ENCODE results near the gene SUFU. TPM values are rescaled to one million over a fixed set of nuclear protein-coding genes. Genes with fewer than 3 reads are reported as not detected.
A peak's percentile ranks its signal among the peaks of the same experiment; 100 is the strongest.

The SUFU gene
- total and polyA plus RNA-seq, 2 of the 4 experiments (the other 2 are of a cell fraction) = 2.2 to 11.0 TPM

- ChIA-PET CTCF (interaction anchor here (1.1 to 1.8 kb wide), 3 partner anchors 10 to 23 kb away, joined by 3 to 10 read pairs (median 4); partner anchors contain the start of genes ACTR1A and SUFU), POLR2A (ENCODE audit: unreplicated experiment) (no interaction called here)
- Histone ChIP-seq H2BK120ac (ENCODE audit: low read depth, low read length) (peak overlapping the region; percentile 10; the same call in 1 of the 2 replicates), H4K91ac (ENCODE audit: insufficient read depth, low read depth, low read length) (no peak overlapping the region; the same call in 1 of the 2 replicates), H3K9ac (ENCODE audit: low read depth, low read length) (no peak overlapping the region), H3K36me3 (ENCODE audit: control insufficient read depth, insufficient read depth, low read length) (peaks cover 19% of the 10 kb centered on the region), H2AK9ac (replicated peaks; ENCODE audit: low read depth, low read length, poor library complexity) (no peak overlapping the region), H2AK5ac (ENCODE audit: low read depth, low read length) (peak overlapping the region; percentile 12; the same call in 1 of the 2 replicates), H4K20me1 (ENCODE audit: insufficient read depth, low read length) (peaks cover 11% of the 10 kb centered on the region), H3K4me2 (ENCODE audit: low read depth, low read length) (peak overlapping the region; percentile 40), H4K8ac (ENCODE audit: low read depth in 2 of 2, low read length in 2 of 2) (peak overlapping the region in 1 of 2 experiments; percentile 44; a peak in 1 of 4 replicates), H3K23ac (ENCODE audit: low read depth, low read length) (no peak overlapping the region), H2AFZ (replicated peaks; ENCODE audit: low read length, poor library complexity) (peak overlapping the region; percentile 34), H2BK5ac (ENCODE audit: low read depth, low read length, poor library complexity, severe bottlenecking) (peak overlapping the region; percentile 50), H2BK20ac (ENCODE audit: low read depth, low read length) (no peak overlapping the region), H2BK15ac (ENCODE audit: low read depth, low read length) (no peak overlapping the region), H4K5ac (ENCODE audit: low read depth, low read length) (no peak overlapping the region), H3K18ac (ENCODE audit: low read depth, low read length) (no peak overlapping the region; the same call in 1 of the 2 replicates), H3K27ac (ENCODE audit: insufficient read depth, low read length) (no peak overlapping the region; the same call in 1 of the 2 replicates), H3K4me1 (ENCODE audit: control insufficient read depth, insufficient read depth, low read length) (peaks cover 5% of the 10 kb centered on the region), H3K4me3 (ENCODE audit: insufficient read depth, low read depth, low read length) (no peak overlapping the region), H3K4ac (ENCODE audit: low read depth, low read length) (peak overlapping the region; percentile 52), H3K56ac (ENCODE audit: extremely low read depth, insufficient read depth, low read length) (no peak overlapping the region; the same call in 1 of the 2 replicates), H3K27me3 (ENCODE audit: control insufficient read depth, insufficient read depth, low read length) (no peaks in the 10 kb centered on the region), H3K79me1 (ENCODE audit: low read depth in 1 of 2, low read length in 2 of 2) (peaks cover 26 to 66% of the 10 kb centered on the region in 2 experiments), H3K14ac (replicated peaks; ENCODE audit: low read depth, low read length) (0 out of 2 replicates have a peak overlapping the region, but pooled peaks have one; percentile 18), H3K9me3 (ENCODE audit: control insufficient read depth, insufficient read depth, low read length) (no peaks in the 10 kb centered on the region), H3K9me1 (ENCODE audit: insufficient read depth, low read length) (peaks cover 20% of the 10 kb centered on the region)
- in situ Hi-C loops (cut with MboI; ENCODE audit: low sequenced_read_pairs) = loop anchor here (5.0 kb wide), 1 partner anchor 55 kb away; no protein-coding TSS in a partner anchor
- ATAC-seq (ENCODE audit: low read depth) = peak; percentile 96
- dilution Hi-C loops (cut with HindIII; ENCODE audit: low sequenced_read_pairs, unreplicated experiment) = no loop called here
- no peak for TF ChIP-seq MXI1 (IDR thresholded peaks at IDR 0.05; ENCODE audit: borderline replicate concordance, low read depth, low read length)
- TF ChIP-seq SMC3 (IDR thresholded peaks at IDR 0.05; ENCODE audit: low read depth, low read length) = no peak
- TF ChIP-seq ELK1 (IDR thresholded peaks at IDR 0.05; ENCODE audit: borderline replicate concordance, low read depth, low read length) = no peak
- TF ChIP-seq RFX5 (IDR thresholded peaks at IDR 0.05; ENCODE audit: low read depth, low read length) = no peak
- no peak for TF ChIP-seq RAD21 (IDR thresholded peaks at IDR 0.05; ENCODE audit: low read length)
- no peak for TF ChIP-seq CEBPB (IDR thresholded peaks at IDR 0.05; ENCODE audit: low read depth, low read length)
- TF ChIP-seq CHD1 (IDR thresholded peaks at IDR 0.05; ENCODE audit: low read depth, low read length) = no peak
- no peak for TF ChIP-seq USF2 (IDR thresholded peaks at IDR 0.05; ENCODE audit: low read depth, low read length)
- no peak for TF ChIP-seq MAZ (IDR thresholded peaks at IDR 0.05; ENCODE audit: borderline replicate concordance, low read depth, low read length)
- no peak for TF ChIP-seq RCOR1 (IDR thresholded peaks at IDR 0.05; ENCODE audit: insufficient replicate concordance, low read length)
- TF ChIP-seq POLR2A (IDR thresholded peaks at IDR 0.05; ENCODE audit: low read depth, low read length) = no peak
- no peak for TF ChIP-seq CTCF (conservative IDR thresholded peaks at IDR 0.05; ENCODE audit: low read depth, low read length)
- TF ChIP-seq FOS (IDR thresholded peaks at IDR 0.05; ENCODE audit: low read depth, low read length) = no peak
- no peak for TF ChIP-seq BHLHE40 (IDR thresholded peaks at IDR 0.05; ENCODE audit: low read depth, low read length)
- no peak for TF ChIP-seq NFE2L2 (IDR thresholded peaks at IDR 0.05; ENCODE audit: low read depth, low read length)
- no peak for TF ChIP-seq MAFK (IDR thresholded peaks at IDR 0.05; ENCODE audit: low read depth, low read length)
- intact Hi-C loops (cut with micrococcal nuclease) = loop anchor here (5.0 kb wide), 1 partner anchor 40 kb away; no protein-coding TSS in a partner anchor
- peak; percentile 84 for DNase-seq
- WGBS, 2 experiments (ENCODE audit: extremely low coverage in 2 of 2, insufficient read length in 1 of 2) = no CpG with 5 or more reads among the region's 3 CpGs
- BruUV-seq (replicated peaks) = no TSS peak
Observed at GRCh38 chr10:102517553-102517952, 13.8 kb downstream of the SUFU start.

All from IMR-90 (cell line).